GM19455 (cell line): ENCODE results near the gene ZCWPW1.
"Not testable (repeated sequence)": the region's sequence is repeated elsewhere in the genome, so short reads cannot be mapped to it uniquely, and the experiment has no call there.

Experiments
- ATAC-seq: cut with Tn5 transposase; IDR thresholded peaks from one replicate; pipeline ENCODE4 v1.9.1; 2021; ENCODE audit not compliant: unreplicated experiment

The ZCWPW1 gene

DNA sequence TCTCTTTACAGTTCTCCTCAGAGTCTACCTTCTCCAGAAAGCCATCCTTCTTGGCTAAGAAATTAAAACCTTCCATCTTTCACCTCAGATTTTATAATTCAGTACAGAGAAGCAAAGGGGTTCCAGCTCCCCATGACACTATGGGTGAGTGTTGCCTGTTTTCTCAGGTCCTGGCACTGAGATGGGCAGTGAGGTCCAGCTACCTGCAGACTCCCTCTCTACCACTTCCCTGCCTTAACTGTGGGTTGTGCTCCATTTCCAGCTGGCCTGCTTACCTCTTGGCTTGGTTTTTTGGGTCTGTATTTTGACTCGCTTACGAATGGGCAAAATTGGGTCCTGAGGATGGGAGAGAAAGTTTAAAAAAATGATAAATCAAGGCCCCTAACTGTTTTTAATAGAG lies 26.3 kb downstream of the ZCWPW1 start:
- no peak for ATAC-seq

- no peak for ATAC-seq
Measured at GRCh38 chr7:100401811-100402210, 26.7 kb downstream of the ZCWPW1 start.

DNA sequence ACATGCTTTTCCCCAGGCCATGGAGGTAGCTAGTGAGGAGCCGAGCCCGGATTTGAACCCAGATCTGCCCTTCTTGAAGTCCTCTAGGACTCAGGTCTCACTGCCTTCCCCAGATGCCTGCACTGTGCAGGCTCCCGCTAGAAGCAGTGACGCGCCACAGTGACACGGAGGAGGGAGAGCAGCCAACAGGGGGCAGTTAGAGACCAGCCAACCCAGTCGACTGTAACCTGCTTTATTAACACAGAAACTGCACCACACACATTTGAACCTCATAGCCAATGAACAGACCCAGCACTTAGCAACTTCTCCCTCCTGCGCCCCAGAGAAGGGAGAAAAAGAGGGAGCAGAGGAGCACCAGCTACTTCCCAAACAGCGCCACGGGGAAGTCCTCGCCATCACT lies 27.8 kb downstream of the ZCWPW1 start:
- ATAC-seq = no peak

DNA sequence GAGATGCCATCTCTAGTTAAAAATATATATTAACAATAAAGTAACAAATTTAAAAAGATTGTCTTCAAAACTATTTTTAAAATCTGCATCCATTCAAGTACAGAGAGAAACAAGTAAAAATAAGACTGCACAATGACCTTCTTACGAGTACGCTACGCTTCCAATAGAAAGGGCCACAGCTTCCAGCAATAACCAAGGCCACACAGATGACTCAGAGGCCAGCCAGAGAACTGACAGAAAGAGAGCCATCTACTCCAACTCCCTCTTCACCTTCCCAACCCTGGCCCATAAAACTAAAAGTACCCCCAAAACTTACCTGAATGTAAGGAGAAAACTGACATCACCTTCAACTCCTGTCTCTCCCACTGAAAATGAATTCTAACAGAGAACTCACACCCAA lies 28.5 kb downstream of the ZCWPW1 start:
- ATAC-seq = no peak

- no peak for ATAC-seq
Measured at GRCh38 chr7:100398239-100398638, 30.3 kb downstream of the ZCWPW1 start.

- ATAC-seq = no peak
Measured at GRCh38 chr7:100397315-100398081, 31.0 kb downstream of the ZCWPW1 start.

DNA sequence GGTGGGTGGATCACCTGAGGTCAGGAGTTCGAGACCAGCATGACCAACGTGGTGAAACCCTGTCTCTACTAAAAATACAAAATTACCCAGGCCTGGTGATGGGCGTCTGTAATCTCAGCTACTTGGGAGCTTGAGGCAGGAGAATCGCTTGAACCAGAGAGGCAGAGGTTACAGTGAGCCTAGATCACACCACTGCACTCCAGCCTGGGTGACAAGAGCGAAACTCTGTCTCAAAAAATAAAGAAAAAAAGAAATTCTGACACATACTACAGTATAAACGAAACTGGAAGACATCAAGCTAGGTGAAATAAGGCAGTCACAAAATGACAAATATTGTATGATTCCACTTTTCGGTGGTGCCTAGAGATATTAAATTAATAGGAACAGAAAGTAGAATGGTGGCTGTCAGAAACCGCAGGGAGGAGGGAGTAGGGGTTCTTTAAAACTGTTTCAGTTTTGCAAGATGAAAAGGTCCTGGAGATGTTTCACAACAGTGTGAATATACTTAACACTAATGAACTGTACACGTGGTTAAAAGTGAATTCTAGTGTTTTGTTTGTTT lies 32.0 kb downstream of the ZCWPW1 start:
- peak; percentile 84 for ATAC-seq

- ATAC-seq = no peak
Measured at GRCh38 chr7:100394077-100394476, 34.4 kb downstream of the ZCWPW1 start.

- ATAC-seq = no peak
Measured at GRCh38 chr7:100393233-100393905, 35.1 kb downstream of the ZCWPW1 start.

DNA sequence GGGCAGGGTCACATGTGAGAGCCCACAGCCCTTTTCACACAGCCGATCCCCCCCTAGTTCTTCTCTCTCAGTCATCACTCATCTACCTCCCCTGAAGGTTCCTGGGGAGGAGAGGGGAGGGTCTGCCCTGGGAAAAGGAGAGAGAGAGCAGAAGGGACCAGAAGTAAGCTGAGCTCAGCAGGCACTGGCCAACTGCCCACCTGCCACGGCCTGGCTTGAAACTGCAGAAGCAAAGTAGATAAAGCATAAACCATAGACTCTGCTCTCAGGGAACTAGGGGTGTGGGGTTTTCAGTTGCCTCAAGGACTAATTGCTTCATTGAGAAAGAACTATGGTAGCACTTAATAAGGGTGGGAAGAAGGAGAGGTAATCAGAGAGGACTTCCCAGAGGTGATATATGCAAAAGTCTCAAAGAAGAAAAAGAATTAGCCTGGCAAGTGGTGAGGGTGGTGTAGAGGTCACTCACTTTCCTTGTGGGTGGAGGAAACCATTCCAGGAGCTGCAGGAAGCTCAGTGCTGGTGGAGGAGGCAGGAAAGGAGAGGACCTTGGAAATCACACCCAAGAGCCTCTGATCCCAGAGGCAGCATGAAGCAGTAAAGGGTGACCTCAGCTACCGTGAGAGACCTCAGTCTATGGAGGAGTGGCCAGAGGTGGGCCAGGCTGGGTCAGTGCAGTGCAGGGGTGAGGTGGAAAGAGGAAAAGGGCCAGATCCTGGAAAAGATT lies 38.1 kb downstream of the ZCWPW1 start:
- no peak for ATAC-seq

DNA sequence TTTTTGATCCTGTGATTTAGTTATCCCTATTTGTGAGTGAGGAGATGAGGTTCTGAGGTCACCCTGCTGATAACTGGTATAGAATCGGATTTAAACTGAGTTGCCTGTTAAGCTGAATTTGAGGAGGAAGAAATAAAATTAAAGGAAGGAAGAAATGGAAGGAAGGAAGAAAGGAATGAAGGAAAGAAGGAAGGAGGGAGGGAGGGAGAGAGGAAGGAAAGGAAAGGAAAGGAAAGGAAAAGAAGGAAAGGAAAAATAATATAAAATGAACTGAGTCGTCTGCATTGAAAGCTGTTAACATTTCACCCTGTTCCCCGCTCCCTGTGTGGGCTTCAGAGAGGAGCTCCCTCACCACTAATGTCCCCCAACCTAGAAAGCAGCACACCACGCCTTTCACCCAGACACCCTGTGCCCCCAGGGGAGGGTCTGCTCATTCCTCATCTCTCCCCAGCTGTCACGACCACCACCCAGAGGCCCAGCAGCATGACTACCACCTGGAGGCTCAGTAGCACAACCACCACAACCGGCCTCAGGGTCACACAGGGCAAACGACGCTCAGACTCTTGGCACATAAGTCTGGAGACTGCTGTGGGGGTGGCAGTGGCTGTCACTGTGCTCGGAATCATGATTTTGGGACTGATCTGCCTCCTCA lies 38.9 kb downstream of the ZCWPW1 start:
- no peak for ATAC-seq

DNA sequence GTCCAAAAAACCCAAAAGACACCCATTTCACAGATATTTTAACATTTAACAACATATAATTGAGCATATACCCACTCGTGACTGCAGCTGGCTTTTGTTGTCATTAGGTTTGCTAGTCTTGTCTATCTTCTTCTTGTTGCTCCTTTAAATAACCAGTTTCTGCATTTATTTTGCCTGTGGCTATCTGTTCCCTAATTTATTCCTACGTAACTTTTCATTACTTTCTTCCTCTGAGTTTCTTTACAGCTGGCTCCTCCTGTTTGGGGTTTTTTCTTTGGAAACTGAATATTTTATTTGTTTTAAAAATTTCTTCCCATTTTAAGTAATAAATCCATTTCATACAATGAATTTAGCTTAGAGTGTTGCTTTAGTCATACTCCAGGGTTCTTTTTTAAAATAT lies 40.8 kb downstream of the ZCWPW1 start:
- ATAC-seq = no peak

GRCh38 chr7:100386940-100387339 lies 41.6 kb downstream of the ZCWPW1 start:
- no peak for ATAC-seq

DNA sequence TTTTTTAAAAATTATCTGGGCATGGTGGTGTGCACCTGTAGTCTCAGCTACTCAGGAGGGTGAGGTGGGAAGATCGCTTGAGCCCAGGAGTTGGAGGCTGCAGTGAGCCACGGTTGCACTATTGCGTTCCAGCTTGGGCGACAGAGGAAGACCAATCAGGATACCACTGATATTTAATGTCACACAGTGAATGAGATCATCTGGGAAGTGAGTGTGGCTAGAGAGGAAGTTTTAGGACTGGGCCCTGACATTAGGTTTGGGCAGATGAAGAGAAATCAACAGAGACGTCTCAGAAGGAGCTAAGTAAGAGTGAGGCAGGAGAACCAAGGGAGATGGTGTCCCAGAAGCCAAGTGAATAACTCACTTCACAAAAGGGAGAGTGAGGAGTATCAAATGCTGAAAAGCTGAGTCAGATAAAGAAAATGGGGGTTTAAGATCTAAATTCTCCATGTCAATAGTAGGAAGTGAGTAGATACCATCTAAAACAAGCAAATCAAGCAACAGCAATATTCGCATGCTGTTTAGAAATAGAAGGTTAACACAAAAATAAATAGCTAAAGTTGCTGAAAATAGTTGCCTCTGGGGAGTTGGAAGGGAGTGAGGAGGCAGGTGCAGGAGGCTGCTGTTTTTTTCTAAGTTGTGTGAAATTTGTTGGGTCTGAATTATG lies 43.7 kb downstream of the ZCWPW1 start:
- no peak for ATAC-seq

- ATAC-seq = not testable (repeated sequence)
Measured at GRCh38 chr7:100382234-100382853, 46.2 kb downstream of the ZCWPW1 start.

GRCh38 chr7:100381531-100382233 lies 46.8 kb downstream of the ZCWPW1 start:
- not testable (repeated sequence) for ATAC-seq

- ATAC-seq = no peak
Measured at GRCh38 chr7:100380196-100380595, 48.3 kb downstream of the ZCWPW1 start.

DNA sequence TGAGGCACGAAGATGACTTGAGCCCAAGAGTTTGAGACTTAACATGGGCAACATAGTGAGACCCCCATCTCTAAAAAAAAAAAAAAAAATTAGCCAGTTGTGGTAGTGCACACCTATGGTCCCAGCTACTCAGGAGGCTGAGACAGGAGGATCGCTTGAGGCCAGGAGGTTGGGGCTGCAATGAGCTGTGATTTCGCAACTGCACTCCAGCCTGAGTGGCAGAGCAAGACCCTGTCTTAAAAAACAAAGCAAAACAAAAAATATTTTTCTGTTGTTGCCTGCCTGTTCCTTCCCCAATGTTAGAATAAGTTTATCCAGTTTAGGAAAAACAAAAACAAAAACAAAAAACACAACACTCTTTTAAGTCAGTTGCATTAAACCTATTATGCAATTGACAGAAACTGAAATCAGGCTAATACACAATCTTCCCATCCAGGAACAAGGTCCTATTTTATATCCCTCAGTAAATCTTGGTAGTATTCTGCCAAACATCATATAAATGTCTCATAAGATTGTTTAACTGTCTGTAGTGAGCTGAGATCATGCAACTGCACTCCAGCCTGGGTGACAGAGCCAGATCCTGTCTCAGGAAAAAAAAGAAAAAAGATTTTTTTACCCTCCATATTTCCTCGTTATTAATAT lies 50.3 kb downstream of the ZCWPW1 start:
- no peak for ATAC-seq

DNA sequence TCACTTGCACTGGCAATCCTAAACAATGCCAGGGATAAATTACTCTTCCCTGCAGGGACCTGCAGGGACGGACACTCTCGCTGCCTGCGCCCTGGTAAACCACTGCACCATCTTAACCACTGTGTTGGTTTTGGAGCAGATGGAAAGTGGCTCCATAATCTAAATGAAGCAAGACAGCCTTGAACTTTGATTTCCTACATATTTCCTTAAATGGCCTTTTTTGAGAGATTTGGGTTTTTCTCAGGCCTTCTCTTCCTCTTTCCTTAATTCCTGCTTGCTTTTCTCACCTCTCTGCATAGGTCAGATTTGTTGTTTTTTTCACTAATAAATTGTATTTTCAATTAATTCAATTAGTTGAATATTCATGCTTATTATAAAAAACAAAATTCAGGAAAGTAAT lies 52.4 kb downstream of the ZCWPW1 start:
- ATAC-seq = no peak
